PC-3 (cell line): Measurements from ENCODE around the gene SPG7. TPM values are rescaled to one million over a fixed set of nuclear protein-coding genes. Genes with fewer than 3 reads are reported as not detected.

Experiments
- ATAC-seq: fragments of 200-7000 bp; cut with Tn5 transposase; 2 replicates; pipeline ENCODE4 v1.9.1; 2020; ENCODE audit warnings: mild to moderate bottlenecking, moderate library complexity
- BruUV-seq: library from RNA; stranded (reverse); fragments of 400-500 nt; replicated peaks from 2 replicates; lab custom pipeline; 2021; lab: Mats Ljungman, UMichigan
- CTCF ChIA-PET: fragments of 300-600 bp; sonication (Branson Sonifier 250); formaldehyde crosslinking; loops from one replicate; lab custom pipeline; 2022; ENCODE audit warnings: antibody characterized with exemption; lab: Charles Lee
- POLR2A ChIA-PET: fragments of 300-600 bp; sonication (Branson Sonifier 250); formaldehyde crosslinking; loops from one replicate; lab custom pipeline; 2022; ENCODE audit warnings: antibody characterized with exemption; ENCODE audit not compliant: unreplicated experiment; lab: Charles Lee
- DNase-seq: peaks from one replicate; pipeline ENCODE4 v3.0.0-alpha.2; 2015
- H2AFZ ChIP-seq: fragments of 300-600 bp; sonication (generic); 2 replicates; pipeline ENCODE4 v1.6.0; 2016; ENCODE audit warnings: antibody characterized with exemption, low read length
- H3F3A ChIP-seq: fragments of 300-600 bp; sonication (generic); one replicate; pipeline ENCODE4 v1.6.0; 2017; ENCODE audit warnings: antibody characterized with exemption, low read length, control low read depth, mild to moderate bottlenecking; ENCODE audit not compliant: unreplicated experiment
- H3K27ac ChIP-seq: fragments of 300-600 bp; sonication (generic); 2 replicates; pipeline ENCODE4 v1.5.1; 2016; ENCODE audit warnings: mild to moderate bottlenecking, low read length
- H3K27me3 ChIP-seq: fragments of 300-600 bp; sonication (generic); 2 replicates; pipeline ENCODE4 v1.6.1; 2016; ENCODE audit warnings: low read length, mixed read lengths
- H3K36me3 ChIP-seq: fragments of 300-600 bp; sonication (generic); 2 replicates; pipeline ENCODE4 v1.6.1; 2016; ENCODE audit warnings: low read depth, mixed run types, low read length, mixed read lengths
- H3K4me1 ChIP-seq: fragments of 300-600 bp; sonication (generic); 2 replicates; pipeline ENCODE4 v1.5.1; 2016; ENCODE audit warnings: low read length; ENCODE audit not compliant: insufficient read depth
- H3K4me2 ChIP-seq: fragments of 300-600 bp; sonication (generic); 2 replicates; pipeline ENCODE4 v1.6.0; 2016; ENCODE audit warnings: low read length
- H3K4me3 ChIP-seq: fragments of 300-600 bp; sonication (generic); 2 replicates; pipeline ENCODE4 v1.5.1; 2016; ENCODE audit warnings: mild to moderate bottlenecking, low read length, mixed read lengths
- H3K79me2 ChIP-seq: fragments of 300-600 bp; sonication (generic); 2 replicates; pipeline ENCODE4 v1.6.1; 2017; ENCODE audit warnings: low read length, mixed read lengths
- H3K9ac ChIP-seq: fragments of 300-600 bp; sonication (generic); 2 replicates; pipeline ENCODE4 v1.6.0; 2016; ENCODE audit warnings: mild to moderate bottlenecking, low read length
- H3K9me2 ChIP-seq: fragments of 300-600 bp; sonication (generic); replicated peaks from 2 replicates; pipeline ENCODE4 v1.6.1; 2016; ENCODE audit warnings: mixed run types, low read length, mixed read lengths
- H3K9me3 ChIP-seq: fragments of 300-600 bp; sonication (generic); 2 replicates; pipeline ENCODE4 v1.6.1; 2016; ENCODE audit warnings: low read length, mixed read lengths
- H4K20me1 ChIP-seq: fragments of 300-600 bp; sonication (generic); 2 replicates; pipeline ENCODE4 v1.6.1; 2016; ENCODE audit warnings: low read length, mixed read lengths
- CTCF ChIP-seq: fragments of 300-600 bp; sonication (generic); conservative IDR thresholded peaks from 2 replicates; pipeline ENCODE4 v1.5.1; 2017; ENCODE audit warnings: antibody characterized with exemption, low read depth, mild to moderate bottlenecking, low read length
- EZH2 ChIP-seq: fragments of 300-600 bp; sonication (generic); IDR thresholded peaks from one replicate; pipeline ENCODE4 v1.6.1; 2017; ENCODE audit warnings: antibody characterized with exemption, mild to moderate bottlenecking, low read length; ENCODE audit not compliant: unreplicated experiment
- EZH2phosphoT487 ChIP-seq: fragments of 300-600 bp; sonication (generic); IDR thresholded peaks from 2 replicates; pipeline ENCODE4 v1.6.1; 2018; ENCODE audit warnings: mild to moderate bottlenecking, antibody characterized with exemption, low read length, borderline replicate concordance
- intact Hi-C: fragments of 100-400 bp; cut with micrococcal nuclease; formaldehyde crosslinking; loops from 2 replicates; pipeline ENCODE4 v1.9.0; 2023
- total RNA-seq: library from RNA; depleted of rRNA; stranded (reverse); fragments of >200 nt; gene quantifications from 2 replicates; pipeline ENCODE4 v1.2.3, GENCODE V29; 2014

SPG7 gene
- total RNA-seq, 1 experiment from 2014 or later = 106 TPM

DNA sequence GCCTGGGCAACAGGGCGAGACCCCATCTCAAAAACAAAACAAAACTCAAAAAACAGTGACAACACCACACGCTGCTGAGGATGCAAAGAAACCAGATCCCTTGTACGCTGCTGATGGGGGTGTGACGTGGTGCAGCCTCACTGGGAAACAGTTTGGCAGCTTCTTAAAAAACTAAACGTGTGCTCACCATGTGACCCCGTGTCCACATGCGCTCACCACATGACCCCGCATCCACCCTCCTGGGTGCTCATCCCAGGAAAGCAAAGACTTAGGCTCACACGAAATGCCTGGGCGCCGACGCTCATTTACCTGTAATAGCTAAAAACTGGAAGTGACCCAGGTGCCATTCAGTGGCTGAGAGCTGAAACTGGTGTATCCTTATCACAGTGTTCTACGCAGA is 32.4 kb downstream of the SPG7 start:
- Histone ChIP-seq H3K27ac (no peak overlapping the region), H3K36me3 (no peaks in the 10 kb centered on the region), H3K4me3 (no peak overlapping the region), H3K9me3 (no peaks in the 10 kb centered on the region), H3K4me2 (no peak overlapping the region), H3K79me2 (no peaks in the 10 kb centered on the region), H3K9ac (no peak overlapping the region), H3K27me3 (no peaks in the 10 kb centered on the region), H3K4me1 (no peaks in the 10 kb centered on the region), H3F3A (no peaks in the 10 kb centered on the region), H2AFZ (no peak overlapping the region), H3K9me2 (no peaks in the 10 kb centered on the region), H4K20me1 (no peaks in the 10 kb centered on the region)
- intact Hi-C loops = no loop called here
- DNase-seq (no peak), ATAC-seq (no peak)
- CTCF ChIA-PET = no interaction called here
- TF ChIP-seq CTCF (no peak), EZH2 (no peak), EZH2phosphoT487 (no peak)
- BruUV-seq = no TSS peak
- POLR2A ChIA-PET = no interaction called here

- H3K4me1 ChIP-seq = no peaks in the 10 kb centered on the region
- no peak overlapping the region for H2AFZ ChIP-seq
- H3K27ac ChIP-seq = no peak overlapping the region
- ATAC-seq (no peak), DNase-seq (no peak)
- no peaks in the 10 kb centered on the region for H3K9me3 ChIP-seq
- no peak overlapping the region for H3K4me3 ChIP-seq
- no peaks in the 10 kb centered on the region for H3K9me2 ChIP-seq
- no peaks in the 10 kb centered on the region for H3K79me2 ChIP-seq
- no peaks in the 10 kb centered on the region for H3F3A ChIP-seq
- intact Hi-C loops = no loop called here
- TF ChIP-seq EZH2 (no peak), CTCF (no peak), EZH2phosphoT487 (no peak)
- POLR2A ChIA-PET = no interaction called here
- CTCF ChIA-PET = no interaction called here
- no peaks in the 10 kb centered on the region for H3K27me3 ChIP-seq
- no peaks in the 10 kb centered on the region; the same call in 1 of the 2 replicates for H3K36me3 ChIP-seq
- no peak overlapping the region for H3K9ac ChIP-seq
- no peak overlapping the region for H3K4me2 ChIP-seq
- no peaks in the 10 kb centered on the region for H4K20me1 ChIP-seq
- no TSS peak for BruUV-seq
These were observed 33.6 kb downstream of the SPG7 start for GRCh38 chr16:89541792-89542191.

- no peaks in the 10 kb centered on the region for H3F3A ChIP-seq
These were observed 35.9 kb downstream of the SPG7 start for GRCh38 chr16:89544113-89544512.

More at GRCh38 chr16:89544113-89544512, 35.9 kb downstream of the SPG7 start:
- ATAC-seq (no peak), DNase-seq (no peak)
- no peak overlapping the region for H3K4me2 ChIP-seq
- BruUV-seq = no TSS peak
- H4K20me1 ChIP-seq = no peaks in the 10 kb centered on the region
- no peak overlapping the region for H3K4me3 ChIP-seq
- no peak overlapping the region for H3K27ac ChIP-seq
- ChIA-PET CTCF (no interaction called here), POLR2A (no interaction called here)
- no peaks in the 10 kb centered on the region for H3K4me1 ChIP-seq
- H3K9me3 ChIP-seq = no peaks in the 10 kb centered on the region
- intact Hi-C loops = no loop called here
- H3K36me3 ChIP-seq = peaks cover 2% of the 10 kb centered on the region; the same call in 1 of the 2 replicates
- no peak overlapping the region for H2AFZ ChIP-seq
- TF ChIP-seq EZH2 = no peak
- no peak for TF ChIP-seq EZH2phosphoT487
- TF ChIP-seq CTCF = no peak
- H3K9me2 ChIP-seq = no peaks in the 10 kb centered on the region
- no peaks in the 10 kb centered on the region for H3K27me3 ChIP-seq
- H3K79me2 ChIP-seq = no peaks in the 10 kb centered on the region
- H3K9ac ChIP-seq = no peak overlapping the region
